ENCODE results near the gene ABCA8.
"Not testable (repeated sequence)": the region's sequence is repeated elsewhere in the genome, so short reads cannot be mapped to it uniquely, and the experiment has no call there.

ABCA8 gene

GRCh38 chr17:68955181-68955841 is at the start of gene ABCA8:
TSS of gene ABCA8 (minus strand) at chr17:68955392. CDS start at chr17:68942034, 13,358 bp downstream.
- DNase-seq: no peak

- DNase-seq: not testable (repeated sequence)
Observed at GRCh38 chr17:69004759-69005158, 49.6 kb upstream of the ABCA8 start.

GRCh38 chr17:68999743-69000142 is 44.6 kb upstream of the ABCA8 start:
- DNase-seq: not testable (repeated sequence)

- no peak for DNase-seq
Observed at GRCh38 chr17:68993112-68993511, 37.9 kb upstream of the ABCA8 start.

GRCh38 chr17:68987966-68988365 is 32.8 kb upstream of the ABCA8 start:
- DNase-seq: no peak

GRCh38 chr17:68981288-68981687 is 26.1 kb upstream of the ABCA8 start:
- DNase-seq: no peak

- DNase-seq: no peak
Observed at GRCh38 chr17:68973098-68973846, 18.1 kb upstream of the ABCA8 start.

GRCh38 chr17:68972119-68972704 is 17.0 kb upstream of the ABCA8 start:
- DNase-seq: no peak

- DNase-seq: no peak
Observed at GRCh38 chr17:68969101-68969500, 13.9 kb upstream of the ABCA8 start.

- no peak for DNase-seq
Observed at GRCh38 chr17:68963958-68964357, 8.8 kb upstream of the ABCA8 start.

- no peak for DNase-seq
Observed at GRCh38 chr17:68961214-68961882, 6.2 kb upstream of the ABCA8 start.

GRCh38 chr17:68959117-68959516 is 3.9 kb upstream of the ABCA8 start:
- DNase-seq: not testable (repeated sequence)

GRCh38 chr17:68957944-68958343 is 2.8 kb upstream of the ABCA8 start:
- no peak for DNase-seq

- no peak for DNase-seq
Observed at GRCh38 chr17:68954146-68954896, 871 bp downstream of the ABCA8 start.

GRCh38 chr17:68953340-68953997 is 1.7 kb downstream of the ABCA8 start:
- DNase-seq: no peak

GRCh38 chr17:68950725-68951124 is 4.5 kb downstream of the ABCA8 start:
- no peak for DNase-seq

- not testable (repeated sequence) for DNase-seq
Observed at GRCh38 chr17:68947868-68948267, 7.3 kb downstream of the ABCA8 start.

GRCh38 chr17:68944435-68945035 is 10.7 kb downstream of the ABCA8 start:
- DNase-seq: no peak

GRCh38 chr17:68943812-68944182 is 11.4 kb downstream of the ABCA8 start:
- not testable (repeated sequence) for DNase-seq

- no peak for DNase-seq
Observed at GRCh38 chr17:68943123-68943811, 11.9 kb downstream of the ABCA8 start.

GRCh38 chr17:68942389-68942788 is 12.8 kb downstream of the ABCA8 start:
- DNase-seq: no peak
